ENCODE results near the gene C12orf42.

The C12orf42 gene

DNA sequence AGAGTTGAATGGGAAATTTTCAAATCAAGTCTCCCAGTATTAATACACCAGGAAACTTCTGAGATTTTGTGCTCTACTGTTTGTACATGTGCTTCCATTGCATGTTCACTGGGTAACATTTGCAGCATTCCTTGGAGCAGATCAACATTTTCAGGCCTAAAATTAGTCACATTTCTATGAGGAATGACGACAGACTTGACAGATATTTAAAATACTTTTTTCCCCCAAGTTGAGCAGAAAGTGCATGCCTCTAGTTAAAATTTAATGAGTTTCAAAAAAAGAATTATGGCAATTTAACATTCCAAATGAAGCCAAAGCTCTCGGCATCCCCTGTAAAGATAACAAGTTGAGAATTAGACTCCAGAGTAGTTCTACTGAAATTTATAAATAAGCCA is 72.3 kb downstream of the C12orf42 start:
- DNase-seq (ENCODE audit: low read depth): no peak

DNA sequence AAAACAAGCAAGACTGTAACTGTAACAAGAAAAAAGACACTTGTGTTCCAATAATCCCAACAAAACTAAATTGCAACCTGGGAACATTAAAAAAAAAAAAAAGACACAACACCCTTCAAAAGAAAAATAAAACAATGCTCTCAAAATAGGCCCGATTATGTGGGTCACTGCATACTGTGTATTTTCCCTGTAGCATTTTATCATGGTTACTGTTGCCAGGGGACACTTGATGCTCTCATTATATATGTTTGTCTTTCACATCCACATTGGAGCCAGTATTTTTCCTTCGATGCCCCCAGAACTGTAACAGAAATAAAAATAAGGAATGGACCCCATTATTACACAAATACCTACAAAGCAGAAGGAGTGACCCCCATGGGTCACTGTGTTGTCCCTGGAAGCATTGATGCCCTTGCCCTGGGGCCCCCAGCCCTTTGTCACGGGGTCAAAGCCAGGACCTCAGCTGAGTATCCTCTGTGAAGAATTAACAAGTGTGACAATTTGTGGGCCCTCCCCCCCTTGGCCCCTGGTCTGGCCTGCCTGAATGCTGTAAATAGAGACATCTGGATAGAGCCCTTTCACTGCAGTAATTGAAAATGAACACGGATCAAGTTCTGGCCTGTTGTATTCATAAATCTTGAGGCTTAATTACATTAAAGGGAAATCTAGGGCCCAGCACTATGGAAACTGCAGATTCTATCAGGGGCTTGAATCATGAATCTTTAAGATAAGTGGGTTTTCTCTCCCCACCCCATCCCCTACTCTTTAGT is 72.8 kb downstream of the C12orf42 start:
- DNase-seq (ENCODE audit: low read depth): no peak

DNA sequence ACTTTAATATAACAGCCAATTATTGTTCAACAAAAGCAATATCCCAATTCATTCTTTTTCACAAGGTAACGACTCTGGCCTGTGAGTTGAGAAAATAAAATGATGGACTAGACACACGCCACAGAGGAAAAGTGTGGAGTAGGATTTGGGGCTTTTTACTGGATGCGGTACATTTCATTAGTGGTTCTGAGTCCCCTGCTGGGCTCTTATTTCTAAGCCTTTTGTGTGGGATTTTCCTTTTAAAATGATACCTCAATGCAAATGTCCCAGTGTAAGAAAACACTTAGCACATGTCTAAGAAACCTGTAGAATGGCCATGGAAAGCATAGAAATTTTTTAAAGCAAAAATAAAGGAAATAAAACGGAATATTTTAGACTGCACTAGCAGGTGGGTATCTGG is 73.4 kb downstream of the C12orf42 start:
- DNase-seq (ENCODE audit: low read depth): no peak

DNA sequence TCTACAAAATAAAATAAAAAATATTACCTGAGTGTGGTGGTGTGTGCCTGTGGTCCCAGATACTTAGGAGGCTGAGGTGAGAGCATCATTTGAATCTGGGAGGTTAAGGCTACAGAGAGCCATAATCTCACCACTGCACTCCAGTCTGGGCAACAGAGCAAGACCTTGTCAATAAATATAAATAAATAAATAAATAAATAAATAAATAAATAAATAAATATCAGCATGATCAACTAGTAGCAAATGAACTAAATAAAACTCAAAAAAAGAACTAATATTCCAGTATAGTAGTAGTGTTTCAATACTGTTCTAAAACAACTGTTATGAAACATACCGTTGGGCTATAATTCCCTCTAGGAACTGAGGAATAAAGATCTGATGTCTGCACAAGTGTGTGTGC is 74.4 kb downstream of the C12orf42 start:
- DNase-seq (ENCODE audit: low read depth): no peak

DNA sequence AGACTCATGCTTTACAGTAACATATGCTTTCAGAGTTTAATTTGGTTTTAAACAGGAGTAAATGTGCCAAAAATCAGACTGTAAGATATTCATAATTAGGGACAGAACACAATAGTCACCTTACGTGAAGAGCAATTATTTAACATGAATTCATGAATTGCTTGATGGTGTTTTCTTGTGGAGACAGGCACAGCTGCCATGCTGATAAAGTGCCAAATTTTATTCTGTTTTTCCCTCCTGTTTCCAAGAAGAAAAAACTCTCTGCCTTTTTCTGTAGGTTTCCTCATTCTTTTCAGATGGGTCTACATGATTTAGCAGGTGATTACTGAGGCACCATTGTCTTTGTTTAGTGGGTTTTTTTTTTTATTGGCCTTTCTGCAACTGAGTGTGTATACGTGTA is 80.1 kb downstream of the C12orf42 start:
- DNase-seq (ENCODE audit: low read depth): no peak

DNA sequence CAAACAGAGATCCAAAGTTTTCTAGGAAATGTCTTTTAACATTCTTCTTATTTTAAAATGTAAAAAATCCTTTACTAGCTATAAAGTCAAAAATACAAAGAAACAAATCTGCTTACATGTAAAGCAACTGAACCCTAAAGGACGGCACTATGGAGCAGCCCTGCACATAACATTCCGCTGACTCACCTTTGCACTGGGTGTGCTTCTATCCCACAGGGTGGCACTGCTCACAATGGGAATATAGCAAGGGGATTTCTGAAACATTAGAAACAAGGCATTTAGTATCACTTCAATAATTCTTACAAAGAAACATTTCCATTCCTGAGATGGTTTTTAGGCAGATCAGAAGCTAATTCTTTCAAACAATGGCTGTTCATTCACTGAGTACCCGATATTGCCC is 94.3 kb downstream of the C12orf42 start:
- DNase-seq (ENCODE audit: low read depth): no peak

DNA sequence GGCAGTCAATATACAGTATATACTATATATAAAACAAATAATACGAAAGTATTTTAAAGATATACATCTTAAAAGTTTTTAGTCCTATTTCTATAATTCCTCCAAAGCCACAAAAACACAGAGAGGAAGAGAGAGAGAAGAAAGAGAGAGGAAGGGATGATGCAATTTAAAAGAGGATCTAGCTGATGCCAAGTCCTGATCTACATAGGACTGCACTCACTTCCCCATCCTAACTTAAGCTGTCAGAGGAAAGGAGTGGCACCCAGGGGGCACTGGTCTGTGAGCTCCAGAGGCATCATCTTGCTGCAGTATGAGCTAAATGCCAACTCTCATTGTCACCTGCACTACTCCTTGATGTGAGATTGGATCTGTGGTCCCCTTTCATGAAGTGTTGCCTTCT is 95.8 kb downstream of the C12orf42 start:
- DNase-seq (ENCODE audit: low read depth): no peak

DNA sequence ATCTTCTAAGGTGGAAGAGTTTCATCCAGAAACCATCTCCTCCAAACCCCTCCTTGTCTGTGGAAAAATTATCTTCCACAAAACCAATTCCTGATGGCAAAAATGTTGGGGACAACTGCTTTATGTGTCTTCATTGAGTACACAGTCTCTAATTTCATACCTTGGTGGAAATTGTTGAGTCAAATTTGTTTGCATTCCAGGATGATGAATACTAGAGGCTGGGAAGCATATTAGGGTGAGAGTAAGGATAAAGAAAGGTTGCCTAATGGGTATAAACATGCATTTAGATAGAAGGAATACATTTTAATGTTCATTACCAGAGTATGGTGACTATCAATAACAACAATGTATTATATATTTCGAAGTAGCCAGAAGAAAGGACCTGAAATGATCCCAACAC is 98.2 kb downstream of the C12orf42 start:
- DNase-seq (ENCODE audit: low read depth): no peak

DNA sequence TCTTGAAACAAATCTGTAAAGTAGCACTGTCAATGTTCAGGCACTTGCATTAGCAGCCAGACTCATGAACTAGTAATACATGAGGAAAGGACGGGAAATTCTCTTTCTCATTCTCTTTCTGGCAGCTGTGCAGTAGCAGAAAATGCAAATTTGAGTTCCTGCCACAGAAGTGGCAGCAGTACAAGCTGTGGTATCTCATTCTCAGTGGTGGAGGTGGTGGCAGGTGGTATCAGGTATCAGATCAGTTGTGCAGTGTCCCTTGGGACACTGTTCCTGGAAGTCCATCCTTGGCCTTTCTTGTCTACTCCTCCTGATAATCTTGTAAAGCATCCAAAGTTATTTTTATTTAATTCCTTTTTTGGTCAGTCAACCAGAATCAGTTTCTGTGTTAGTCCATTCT is 103.0 kb downstream of the C12orf42 start:
- DNase-seq (ENCODE audit: low read depth): no peak

DNA sequence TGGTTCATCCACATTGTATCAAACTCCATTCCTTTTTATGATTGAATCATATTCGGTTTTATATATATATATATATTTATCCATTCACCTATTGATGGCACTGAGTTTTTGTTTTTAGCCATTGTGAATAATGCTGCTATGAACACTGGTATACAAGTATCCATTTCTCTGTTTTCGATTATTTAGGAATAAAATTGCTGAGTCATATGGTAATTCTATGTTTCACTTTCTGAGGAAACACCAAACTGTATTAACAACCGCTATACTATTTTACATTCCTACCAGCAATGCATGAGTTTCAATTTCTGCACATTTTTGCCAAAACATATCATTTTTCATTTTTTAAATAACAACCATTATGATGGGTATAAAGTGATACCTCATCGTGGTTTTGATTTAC is 104.7 kb downstream of the C12orf42 start:
- DNase-seq (ENCODE audit: low read depth): no peak

DNA sequence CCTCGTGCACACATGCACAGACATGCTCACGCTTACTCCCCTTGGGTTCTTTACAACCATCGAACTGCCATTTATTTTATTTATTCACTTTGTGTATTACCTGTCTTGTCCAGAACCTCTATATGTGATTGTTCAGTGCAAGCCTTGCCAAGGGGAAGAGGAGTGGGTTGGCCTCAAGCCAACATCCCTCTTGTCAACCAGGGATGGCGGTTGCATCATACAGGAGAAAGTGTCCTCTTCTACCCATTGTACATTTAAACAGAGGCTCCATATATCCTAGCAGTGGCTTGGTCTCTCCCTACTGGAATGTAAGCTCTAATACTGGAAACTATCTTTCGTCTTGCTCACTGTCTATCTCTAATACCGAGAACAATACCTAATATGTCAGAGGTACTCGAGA is 108.4 kb downstream of the C12orf42 start:
- no peak for DNase-seq (ENCODE audit: low read depth)

DNA sequence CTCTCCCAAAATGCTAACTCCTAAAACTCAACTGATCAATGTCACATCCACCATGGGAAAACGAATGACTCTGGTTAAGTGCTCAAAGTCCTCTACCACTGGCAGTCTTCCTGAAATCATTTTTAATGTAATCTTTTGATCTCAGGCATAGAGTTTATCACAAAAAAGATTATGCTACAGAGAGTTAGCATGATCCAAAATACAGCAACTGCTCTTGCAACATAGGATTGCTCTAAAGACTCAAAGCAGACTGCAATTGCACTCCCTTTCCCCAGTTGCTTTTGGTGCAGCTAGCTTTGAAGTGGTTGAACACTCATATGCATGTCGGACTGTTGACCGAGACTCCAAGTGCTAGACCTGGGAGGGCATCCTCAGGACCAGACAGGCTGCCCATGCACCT is 109.3 kb downstream of the C12orf42 start:
- DNase-seq (ENCODE audit: low read depth): no peak

DNA sequence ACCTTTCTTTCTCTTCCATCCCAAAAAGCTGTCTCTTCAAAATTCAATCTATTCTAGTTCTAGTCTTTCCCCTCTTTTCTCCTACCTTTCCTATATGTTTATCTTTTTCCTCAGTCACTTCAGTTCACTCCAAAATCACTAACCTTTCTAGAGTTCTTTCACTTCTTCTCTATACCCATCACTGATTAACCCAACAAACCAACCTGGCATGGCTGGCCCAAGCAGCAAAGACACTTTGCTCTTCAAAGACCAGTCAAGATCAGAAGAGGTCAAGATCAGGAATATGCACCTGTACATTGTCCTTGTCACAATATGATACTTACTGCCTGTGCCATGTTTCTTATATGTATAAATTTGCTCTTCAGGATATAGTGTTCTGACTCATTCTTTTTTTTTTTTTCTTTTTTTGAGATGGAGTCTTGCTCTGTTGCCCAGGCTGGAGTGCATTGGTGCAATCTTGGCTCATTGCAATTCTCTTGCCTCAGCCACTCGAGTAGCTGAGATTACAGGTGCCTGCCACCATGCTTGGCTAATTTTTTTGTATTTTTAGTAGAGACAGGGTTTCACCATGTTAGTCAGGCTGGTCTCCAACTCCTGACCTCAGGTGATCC is 112.9 kb downstream of the C12orf42 start:
- no peak for DNase-seq (ENCODE audit: low read depth)

DNA sequence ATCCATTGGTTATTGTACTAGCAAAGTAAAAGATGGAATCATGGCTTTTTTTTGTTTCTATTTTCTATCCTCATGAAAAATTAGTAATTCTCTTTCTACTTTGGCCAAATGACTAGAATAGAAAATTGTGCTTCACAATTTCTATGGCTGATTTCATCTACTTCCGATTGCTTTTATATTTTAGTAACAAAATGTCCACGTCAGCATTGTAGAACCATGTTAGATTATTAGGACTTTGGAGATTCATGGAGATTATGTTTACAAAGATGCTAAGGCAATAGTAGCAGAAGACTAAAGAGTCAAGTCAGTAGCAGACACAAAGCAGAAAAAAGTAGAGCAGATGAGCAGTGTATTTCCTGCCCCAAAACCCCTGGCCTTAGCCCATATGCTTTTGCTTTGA is 113.6 kb downstream of the C12orf42 start:
- no peak for DNase-seq (ENCODE audit: low read depth)

DNA sequence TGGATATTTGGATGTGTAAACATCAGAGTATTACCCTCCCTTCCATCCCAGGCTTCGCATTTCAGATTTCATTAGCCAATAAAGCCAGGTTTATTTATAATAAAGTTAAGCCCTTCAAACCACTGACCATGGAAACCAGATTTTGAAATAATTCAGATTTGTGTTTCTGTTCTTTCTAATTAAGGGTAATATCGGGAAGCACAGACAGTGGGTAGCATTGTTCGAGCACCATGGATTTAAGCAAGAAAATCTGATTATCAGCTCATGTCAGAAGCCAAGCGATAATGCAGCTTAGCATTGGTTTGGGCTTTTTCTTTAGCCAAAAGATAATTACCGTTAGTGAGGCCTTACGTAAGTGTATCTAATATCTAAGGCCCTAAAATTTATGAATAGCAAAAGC is 116.1 kb downstream of the C12orf42 start:
- DNase-seq (ENCODE audit: low read depth): no peak

DNA sequence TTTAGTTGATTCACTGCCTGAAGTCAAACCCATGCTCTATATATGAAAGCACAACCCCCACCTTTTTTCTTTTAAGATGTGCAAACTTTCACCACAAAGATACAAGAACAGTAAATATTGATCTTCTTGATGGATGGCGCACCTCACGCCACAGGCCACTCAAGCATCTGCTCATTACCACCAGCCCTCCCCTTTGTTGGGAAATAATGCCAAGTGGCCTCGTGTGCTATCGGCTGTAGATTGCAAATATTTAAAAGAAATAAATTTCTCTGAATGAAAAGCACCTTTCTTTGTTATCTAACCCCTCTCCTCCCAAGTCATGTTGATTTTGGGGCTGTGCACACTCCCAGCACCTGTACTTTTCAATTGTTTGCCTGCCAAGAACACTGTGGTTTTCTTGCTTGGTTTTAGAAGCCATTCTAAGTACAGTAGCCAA is 122.7 kb downstream of the C12orf42 start:
- no peak for DNase-seq (ENCODE audit: low read depth)

DNA sequence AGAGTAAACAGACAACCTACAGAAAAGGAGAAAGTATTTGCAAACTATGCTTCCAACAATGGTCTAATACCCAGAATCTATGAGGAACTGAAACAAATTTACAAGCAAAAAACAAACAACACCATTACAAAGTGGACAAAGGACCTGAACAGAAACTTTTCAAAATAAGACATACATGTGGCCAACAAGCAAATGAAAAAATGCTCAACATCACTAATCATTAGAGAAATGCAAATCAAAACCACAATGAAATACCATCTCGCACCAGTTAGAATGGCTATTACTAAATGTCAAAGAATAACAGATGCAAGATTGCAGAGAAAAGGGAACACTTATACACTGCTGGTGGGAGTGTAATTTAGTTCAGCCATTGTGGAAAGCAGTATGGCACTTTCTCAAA is 125.8 kb downstream of the C12orf42 start:
- DNase-seq (ENCODE audit: low read depth): no peak

DNA sequence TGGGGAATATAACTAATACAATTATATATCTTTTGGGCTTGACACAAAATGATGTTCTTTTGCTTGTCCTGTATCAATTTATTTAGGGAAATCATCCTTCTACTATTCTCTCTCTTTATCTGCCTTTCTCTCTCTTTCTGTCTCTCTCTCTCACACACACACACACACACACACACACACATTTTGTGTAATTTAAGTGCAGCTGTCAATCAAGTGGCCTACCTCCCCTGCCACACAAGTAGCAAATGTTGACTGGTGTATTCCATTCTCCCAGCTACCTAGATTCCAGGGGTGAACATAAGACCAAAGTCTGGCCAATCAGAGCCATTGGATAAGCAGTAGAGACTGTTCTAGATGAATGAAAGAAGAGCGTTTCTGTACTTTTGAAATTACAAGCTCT is 127.6 kb downstream of the C12orf42 start:
- no peak for DNase-seq (ENCODE audit: low read depth)

DNA sequence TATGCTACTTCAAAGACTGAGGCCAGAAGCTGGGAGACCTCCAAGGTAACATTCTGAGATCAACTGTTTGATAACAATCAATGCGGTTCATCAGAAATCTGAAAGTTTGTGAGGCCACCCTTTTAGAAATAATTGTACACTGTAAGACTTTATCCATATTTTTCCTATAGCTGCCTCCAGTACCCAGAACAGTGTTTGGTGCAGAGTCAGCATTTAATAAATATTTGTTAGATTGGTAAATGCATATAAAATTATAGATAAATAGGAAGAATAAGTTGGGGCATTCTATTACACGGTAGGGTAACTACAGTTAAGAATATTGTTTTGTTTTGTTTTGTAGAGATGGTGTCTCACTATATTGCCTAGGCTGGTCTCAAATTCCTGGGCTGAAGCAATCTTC is 141.4 kb downstream of the C12orf42 start:
- DNase-seq (ENCODE audit: low read depth): no peak

DNA sequence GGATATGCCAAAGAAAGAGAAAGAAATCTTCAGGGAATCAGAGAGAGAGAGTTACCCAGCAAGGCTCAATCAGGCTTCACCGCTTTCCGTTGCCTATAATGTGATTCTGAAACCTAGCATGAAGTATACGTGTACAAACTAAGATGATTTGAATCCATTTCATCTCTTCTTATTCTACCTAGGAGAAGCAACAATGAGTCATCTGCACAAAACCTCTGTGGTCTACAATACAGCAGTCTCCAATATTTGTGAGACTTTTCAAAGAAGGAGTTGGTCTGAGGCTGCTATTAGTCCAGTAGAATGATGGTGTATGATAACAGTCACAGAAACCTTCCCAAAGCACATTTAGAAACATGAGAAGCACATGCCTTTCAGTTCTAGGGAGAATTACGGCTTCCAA is 141.9 kb downstream of the C12orf42 start:
- DNase-seq (ENCODE audit: low read depth): no peak

DNA sequence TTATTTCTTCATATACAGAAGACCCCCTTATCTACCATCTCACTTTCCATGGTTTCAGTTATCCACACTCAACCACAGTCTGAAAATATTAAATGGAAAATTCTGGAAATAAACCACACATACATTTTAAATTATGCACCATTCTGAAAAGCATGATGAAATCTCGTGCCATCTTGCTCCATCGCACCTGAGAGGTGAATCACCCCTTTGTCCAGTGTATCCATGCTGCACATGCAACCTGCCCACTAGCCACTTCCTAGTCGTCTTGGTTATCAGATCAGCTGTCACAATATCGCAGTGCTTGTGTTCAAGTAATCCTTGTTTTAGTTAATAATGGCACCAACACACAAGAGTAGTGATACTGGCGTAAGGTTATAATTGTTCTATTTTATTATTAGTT is 145.7 kb downstream of the C12orf42 start:
- DNase-seq (ENCODE audit: low read depth): no peak

DNA sequence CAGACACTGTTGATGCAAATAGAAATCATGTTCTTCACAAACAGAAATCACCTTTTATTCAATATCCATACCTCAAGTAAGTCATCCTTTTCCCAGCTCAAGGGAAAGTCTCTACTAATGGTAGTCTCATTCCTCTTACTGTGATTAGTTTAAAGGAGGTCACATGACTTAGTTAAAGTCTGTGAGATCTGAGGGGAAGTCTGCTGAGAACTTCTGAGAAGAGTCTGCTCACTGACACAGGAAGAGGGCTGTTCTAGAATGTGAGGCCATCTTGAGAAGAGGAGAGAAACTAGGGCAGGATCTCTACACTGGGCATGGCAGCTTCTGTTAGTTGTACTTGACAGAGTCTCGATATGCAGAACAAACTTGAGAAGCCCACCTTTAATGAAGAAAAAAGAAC is 146.8 kb downstream of the C12orf42 start:
- no peak for DNase-seq (ENCODE audit: low read depth)

DNA sequence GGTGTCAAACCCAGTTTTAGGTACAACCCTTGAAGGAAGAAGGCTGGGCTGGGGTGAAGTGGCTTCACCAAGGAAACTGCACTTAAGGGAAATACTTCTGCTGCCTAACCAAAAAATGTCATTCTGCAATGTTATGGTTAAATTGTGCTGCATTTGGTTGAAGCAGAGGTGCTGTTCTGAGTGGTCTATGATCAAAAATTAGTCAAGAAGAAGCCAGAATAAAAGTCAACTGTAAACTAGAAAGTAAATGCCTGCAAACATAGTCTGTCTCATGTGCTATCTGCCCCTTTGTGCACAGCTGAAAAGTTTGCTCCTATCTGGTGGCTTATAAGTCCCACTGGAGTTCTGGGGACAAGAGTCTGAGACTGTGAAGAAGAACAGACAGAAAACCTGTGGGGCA is 158.8 kb downstream of the C12orf42 start:
- no peak for DNase-seq (ENCODE audit: low read depth)

DNA sequence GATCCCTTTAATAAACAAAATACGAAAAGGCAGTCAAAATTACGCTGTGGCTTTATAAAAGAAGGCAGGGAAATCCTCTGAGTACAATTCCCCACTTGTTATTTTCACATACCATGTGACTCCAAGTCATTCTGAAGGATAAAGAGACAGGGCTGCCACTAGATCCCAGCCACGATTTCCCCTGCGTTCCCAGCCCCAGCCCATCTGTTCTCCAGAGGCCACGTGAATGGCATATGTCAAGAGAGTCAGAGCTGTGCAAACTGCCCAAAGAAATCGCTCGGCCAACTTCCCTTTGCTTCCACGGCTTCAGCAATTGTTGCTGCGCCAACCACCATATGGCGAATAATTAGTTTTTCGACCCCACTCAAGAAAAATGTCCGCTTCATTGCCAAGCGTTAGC is 161.3 kb downstream of the C12orf42 start:
- no peak for DNase-seq (ENCODE audit: low read depth)
